AG09309 (cell line): ENCODE results near the gene MARK4.

Experiments
- DNase-seq: peaks from one replicate; pipeline ENCODE4 v3.0.0-alpha.2; 2010; ENCODE audit warnings: low read depth
- H3K4me3 ChIP-seq: 2 replicates; pipeline ENCODE4 v1.5.1; 2011; ENCODE audit warnings: mild to moderate bottlenecking, low read depth, low read length, moderate library complexity; ENCODE audit not compliant: control insufficient read depth
- TF ChIP-seq, protein P1 (sequence below): IDR thresholded peaks from 2 replicates; pipeline ENCODE4 v1.5.1; 2011; ENCODE audit warnings: mild to moderate bottlenecking, low read depth, low read length, inconsistent platforms; ENCODE audit not compliant: insufficient read depth, control insufficient read depth; ENCODE audit errors: missing control alignments

Gene MARK4

DNA sequence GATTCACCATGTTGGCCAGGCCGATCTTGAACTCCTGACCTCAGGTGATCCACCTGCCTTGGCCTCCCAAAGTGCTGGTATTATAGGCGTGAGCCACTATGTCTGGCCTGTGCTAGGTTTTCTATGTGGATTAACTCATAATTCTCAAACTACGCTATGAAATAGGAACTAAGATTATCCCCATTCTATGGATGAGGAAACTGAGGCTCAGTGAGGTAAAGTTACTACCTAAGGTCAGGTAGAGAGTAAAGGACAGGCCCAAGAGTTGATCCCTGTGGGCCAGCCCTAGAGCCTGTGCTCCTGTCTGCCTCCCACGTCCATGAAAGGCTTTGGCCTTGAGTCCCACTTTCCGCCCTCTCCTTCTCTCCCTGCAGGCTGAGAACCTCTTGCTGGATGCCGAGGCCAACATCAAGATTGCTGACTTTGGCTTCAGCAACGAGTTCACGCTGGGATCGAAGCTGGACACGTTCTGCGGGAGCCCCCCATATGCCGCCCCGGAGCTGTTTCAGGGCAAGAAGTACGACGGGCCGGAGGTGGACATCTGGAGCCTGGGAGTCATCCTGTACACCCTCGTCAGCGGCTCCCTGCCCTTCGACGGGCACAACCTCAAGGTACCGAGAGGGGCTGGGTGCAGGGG is 20.1 kb downstream of the MARK4 start:
- DNase-seq, result no peak
- no peak overlapping the region for H3K4me3 ChIP-seq
- TF ChIP-seq, protein P1, sequence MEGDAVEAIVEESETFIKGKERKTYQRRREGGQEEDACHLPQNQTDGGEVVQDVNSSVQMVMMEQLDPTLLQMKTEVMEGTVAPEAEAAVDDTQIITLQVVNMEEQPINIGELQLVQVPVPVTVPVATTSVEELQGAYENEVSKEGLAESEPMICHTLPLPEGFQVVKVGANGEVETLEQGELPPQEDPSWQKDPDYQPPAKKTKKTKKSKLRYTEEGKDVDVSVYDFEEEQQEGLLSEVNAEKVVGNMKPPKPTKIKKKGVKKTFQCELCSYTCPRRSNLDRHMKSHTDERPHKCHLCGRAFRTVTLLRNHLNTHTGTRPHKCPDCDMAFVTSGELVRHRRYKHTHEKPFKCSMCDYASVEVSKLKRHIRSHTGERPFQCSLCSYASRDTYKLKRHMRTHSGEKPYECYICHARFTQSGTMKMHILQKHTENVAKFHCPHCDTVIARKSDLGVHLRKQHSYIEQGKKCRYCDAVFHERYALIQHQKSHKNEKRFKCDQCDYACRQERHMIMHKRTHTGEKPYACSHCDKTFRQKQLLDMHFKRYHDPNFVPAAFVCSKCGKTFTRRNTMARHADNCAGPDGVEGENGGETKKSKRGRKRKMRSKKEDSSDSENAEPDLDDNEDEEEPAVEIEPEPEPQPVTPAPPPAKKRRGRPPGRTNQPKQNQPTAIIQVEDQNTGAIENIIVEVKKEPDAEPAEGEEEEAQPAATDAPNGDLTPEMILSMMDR, result no peak

DNA sequence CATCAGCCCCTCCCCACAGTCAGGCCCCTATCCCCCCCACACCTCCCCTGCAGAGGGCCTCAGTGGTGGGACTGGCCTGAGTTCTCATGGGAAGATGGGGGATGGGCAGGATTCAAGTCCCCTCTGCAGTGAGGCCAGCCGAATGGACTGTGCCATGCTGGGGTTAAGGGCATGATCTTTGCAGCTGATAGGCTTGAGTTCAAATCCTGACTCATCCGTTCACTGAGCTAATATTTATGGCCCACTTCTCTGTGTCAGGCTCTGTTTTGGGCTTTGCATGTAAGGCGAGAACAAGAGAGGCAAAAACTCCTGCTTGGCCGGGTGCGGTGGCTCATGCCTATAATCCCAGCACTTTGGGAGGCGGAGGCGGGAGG is 20.7 kb downstream of the MARK4 start:
- no peak for DNase-seq
- no peak overlapping the region for H3K4me3 ChIP-seq
- TF ChIP-seq, protein P1, result no peak

DNA sequence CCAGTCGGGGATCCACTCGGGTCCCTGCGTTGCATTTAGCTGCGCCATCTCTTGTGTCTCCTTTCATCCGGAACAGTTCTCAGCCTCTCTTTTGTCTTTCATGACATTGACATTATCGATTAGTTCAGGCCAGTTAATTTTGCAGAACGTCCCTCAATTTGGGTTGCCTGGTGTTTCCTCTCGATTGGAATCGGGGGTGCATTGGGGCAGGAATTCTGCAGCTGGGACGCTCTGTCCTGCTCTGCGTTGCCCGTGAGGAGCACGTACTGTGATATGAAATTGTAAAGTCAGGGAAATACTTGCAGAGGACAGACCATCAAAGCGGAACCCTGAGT is 22.4 kb downstream of the MARK4 start:
- H3K4me3 ChIP-seq, result no peak overlapping the region
- DNase-seq, result no peak
- TF ChIP-seq, protein P1, result no peak

DNA sequence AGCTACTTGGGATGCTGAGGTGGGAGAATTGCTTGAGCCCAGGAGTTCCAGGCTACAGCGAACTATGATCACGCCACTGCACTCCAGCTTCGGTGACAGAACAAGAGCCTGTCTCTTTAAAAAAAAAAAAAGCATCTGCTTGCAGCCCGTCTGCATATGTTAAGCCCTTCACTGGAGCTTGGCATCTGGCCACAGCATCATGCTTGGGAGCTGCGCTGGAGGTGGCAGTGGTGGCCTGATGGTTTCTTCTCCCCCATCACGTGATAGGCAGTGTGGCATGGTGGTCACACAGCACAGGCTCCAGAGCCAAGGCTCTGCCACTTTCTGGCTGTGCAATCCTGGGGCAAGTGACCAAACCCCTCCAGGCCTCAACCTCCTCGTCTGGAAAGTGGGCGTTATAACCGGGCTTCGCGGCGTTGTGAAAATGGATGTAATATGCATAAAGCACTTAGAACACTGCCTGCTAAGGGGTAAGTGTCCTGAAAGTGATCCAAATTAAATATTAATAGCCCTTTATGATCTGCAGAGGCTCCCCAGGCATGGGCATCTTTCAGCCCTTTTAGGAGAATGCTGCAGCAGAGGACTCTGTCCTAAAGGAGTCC is 24.4 kb downstream of the MARK4 start:
- TF ChIP-seq, protein P1, result no peak
- DNase-seq, result no peak
- H3K4me3 ChIP-seq, result no peak overlapping the region

DNA sequence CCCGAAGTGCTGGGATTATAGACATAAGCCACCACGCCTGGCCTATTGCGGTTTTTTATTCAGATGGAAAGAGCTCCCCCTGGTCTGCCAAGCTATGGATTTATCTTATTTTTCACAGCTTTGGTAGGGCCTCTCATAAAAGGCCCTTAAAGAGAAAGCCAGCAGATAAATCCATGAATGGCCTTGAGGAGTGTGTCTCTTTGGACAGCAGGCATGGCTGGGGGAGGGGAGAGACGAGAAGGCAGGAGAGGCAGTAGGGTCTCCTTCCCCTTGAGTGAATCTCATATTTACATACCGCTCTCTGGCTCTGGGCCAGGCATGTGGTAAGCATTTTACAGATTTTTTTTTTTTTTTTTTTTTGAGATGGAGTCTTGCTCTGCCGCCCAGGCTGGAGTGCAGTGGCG is 25.2 kb downstream of the MARK4 start:
- H3K4me3 ChIP-seq, result no peak overlapping the region
- no peak for DNase-seq
- TF ChIP-seq, protein P1, result no peak

DNA sequence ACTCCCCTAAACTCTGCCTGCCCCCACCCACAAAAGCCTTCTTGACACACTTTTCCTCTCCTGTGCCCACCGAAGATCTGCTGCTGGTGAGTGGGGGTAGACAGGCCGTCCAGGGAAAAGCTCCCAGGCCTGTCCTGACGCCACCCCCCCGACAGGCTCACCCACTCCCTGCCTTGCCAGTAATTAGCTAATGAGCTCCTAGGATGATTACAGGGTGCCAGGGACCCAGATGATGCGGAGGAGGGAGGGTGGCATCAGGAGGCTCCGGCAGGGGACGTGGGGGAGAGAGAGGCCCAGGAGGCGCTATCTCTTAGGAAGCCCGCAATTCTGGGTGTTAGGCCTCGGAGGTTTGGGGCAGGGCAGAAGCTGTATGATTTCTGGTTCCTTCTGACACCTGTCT is 27.0 kb downstream of the MARK4 start:
- DNase-seq, result no peak
- H3K4me3 ChIP-seq, result no peak overlapping the region
- TF ChIP-seq, protein P1, result no peak
